Inflammatory macrophage (primary cell): ENCODE data around the gene VRTN.
A peak's percentile ranks its signal among the peaks of the same experiment; 100 is the strongest.
"Not testable (repeated sequence)": the region's sequence is repeated elsewhere in the genome, so short reads cannot be mapped to it uniquely, and the experiment has no call there.

Source experiments
- DNase-seq, 2 donors: peaks; one replicate each; pipeline ENCODE4 v3.0.0-alpha.2; 2020 to 2022

VRTN gene

DNA sequence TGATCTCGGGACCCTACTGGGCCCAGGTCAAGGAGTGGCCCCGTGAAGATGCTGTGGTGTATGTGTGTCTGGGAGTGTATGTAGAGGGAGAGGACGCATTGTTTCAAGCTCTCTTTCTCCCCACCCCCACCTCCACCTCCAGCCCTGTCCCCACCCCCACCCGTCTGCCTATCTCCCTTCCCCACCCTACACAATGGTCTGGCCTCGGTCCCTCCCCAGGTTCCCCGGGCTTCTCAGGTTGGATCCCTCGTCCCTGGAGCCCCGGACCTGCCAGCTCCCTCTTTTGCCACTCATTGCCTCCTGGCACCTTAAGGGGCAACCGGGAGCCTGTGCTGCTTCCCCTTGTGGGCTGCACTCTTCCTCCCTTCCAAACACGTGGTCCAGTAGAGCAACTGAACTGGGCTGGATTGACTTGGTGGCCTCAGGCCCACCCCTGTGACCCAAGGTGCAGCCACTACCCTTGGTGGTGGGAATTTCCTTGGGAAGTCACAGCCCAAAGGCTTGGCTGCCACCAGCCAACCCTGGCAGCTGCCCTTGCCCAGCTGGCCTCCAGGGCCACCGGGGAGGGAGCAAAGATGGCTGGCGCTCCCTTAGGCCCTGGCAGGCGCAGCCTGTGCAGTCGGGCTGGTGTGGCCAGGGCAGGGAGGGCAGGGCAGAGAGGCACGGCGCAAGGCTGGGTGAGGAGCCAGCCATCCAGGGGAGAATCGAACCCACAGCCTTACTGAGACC, 628 bp downstream of the VRTN start:
- DNase-seq = no peak

DNA sequence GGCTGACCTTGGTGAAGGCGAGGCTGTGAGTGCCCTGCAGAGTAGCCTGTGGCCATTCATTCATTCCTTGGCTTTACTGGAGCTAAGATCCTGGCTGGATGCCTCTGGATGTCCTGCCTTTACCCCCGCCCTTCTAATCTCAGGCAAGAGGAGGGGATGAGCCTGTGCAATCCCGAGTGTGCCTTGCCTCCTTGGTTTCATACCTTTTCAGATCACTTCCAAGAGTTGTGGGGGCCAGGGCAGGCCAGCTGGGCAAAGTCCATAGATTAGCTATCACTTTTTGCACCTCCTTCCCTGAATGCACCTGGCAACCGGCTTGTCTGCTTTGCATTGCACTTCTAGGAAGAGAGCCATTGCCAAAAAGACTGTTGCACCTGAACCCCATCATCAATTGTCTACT, 1.5 kb downstream of the VRTN start:
- DNase-seq = no peak

DNA sequence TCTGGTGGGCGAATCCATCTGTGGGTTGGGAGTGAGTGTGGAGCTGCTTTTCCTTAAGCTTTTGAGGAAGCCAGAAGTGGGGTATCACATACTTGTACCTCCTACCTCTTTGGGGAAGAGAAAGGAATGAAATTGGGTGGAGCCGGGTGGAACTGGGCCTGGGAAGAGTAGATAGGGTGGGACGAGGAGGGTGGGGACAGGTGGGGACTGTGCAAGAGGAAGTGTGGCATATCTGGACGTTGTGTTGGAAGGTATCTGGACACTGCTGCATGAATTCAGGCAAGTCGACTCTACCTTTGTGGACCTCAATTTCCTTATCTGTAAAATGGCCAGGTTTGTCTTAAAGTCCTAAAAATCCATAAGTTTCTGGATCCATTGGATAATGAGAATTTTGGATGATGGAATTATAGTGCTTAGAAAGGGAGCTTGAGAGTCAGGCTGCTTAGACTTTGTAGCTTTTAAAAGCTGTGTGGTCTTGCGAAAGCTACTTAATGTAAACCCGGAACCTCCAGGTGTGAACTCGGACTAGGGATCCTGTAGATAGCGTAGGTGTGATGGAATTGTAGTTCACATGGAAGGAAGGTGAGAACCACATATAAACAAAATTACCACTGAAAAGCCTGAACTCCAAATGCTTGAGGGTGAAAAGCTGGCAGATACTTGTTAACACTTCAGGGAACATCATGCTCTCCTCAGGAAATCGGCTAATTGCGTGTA, 2.1 kb downstream of the VRTN start:
- no peak for DNase-seq

DNA sequence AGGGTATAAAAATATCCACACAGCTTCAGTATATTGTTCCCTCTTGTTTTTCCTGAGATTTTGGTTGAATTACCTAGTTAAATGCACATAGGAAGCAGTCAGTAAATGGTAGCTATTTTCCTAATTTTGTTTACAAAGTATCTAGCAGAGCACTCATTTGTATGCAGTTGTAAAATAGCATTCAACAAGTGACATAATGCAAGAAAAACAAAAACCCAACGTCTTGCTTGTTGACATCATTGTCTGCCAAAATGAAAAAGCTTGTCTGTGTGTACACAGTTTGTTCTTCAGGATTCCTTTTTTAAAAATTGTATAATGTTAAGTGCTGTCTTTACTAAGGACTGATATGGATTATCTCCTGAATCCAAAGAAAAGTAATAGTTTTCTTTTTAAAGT, 2.7 kb downstream of the VRTN start:
- DNase-seq = no peak

DNA sequence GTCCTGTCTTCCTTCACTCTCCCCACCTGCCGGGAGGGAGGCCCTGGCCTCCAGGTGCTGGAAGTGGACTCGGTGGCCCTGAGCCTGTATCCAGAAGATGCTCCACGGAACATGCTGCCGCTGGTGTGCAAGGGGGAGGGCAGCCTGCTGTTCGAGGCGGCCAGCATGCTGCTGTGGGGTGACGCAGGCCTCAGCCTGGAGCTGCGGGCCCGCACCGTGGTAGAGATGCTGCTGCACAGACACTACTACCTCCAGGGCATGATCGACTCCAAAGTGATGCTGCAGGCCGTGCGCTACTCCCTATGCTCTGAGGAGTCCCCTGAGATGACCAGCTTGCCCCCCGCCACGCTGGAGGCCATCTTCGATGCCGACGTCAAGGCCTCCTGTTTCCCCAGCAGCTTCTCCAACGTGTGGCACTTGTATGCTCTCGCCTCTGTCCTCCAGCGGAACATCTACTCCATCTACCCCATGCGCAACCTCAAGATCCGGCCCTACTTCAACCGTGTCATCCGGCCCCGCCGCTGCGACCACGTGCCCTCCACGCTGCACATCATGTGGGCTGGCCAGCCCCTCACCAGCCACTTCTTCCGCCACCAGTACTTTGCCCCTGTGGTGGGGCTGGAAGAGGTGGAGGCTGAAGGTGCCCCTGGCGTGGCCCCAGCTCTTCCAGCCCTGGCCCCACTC, 8.8 kb downstream of the VRTN start:
- DNase-seq = no peak

DNA sequence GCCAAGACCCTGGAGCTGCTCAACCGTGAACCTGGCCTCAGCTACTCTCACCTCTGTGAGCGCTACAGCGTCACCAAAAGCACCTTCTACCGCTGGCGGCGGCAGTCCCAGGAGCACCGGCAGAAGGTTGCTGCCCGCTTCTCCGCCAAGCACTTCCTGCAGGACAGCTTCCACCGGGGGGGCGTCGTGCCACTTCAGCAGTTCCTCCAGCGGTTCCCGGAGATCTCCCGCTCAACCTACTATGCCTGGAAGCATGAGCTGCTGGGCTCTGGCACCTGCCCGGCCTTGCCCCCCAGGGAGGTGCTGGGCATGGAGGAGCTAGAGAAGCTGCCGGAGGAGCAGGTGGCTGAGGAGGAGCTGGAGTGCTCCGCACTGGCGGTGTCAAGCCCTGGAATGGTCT, 9.3 kb downstream of the VRTN start:
- no peak for DNase-seq

DNA sequence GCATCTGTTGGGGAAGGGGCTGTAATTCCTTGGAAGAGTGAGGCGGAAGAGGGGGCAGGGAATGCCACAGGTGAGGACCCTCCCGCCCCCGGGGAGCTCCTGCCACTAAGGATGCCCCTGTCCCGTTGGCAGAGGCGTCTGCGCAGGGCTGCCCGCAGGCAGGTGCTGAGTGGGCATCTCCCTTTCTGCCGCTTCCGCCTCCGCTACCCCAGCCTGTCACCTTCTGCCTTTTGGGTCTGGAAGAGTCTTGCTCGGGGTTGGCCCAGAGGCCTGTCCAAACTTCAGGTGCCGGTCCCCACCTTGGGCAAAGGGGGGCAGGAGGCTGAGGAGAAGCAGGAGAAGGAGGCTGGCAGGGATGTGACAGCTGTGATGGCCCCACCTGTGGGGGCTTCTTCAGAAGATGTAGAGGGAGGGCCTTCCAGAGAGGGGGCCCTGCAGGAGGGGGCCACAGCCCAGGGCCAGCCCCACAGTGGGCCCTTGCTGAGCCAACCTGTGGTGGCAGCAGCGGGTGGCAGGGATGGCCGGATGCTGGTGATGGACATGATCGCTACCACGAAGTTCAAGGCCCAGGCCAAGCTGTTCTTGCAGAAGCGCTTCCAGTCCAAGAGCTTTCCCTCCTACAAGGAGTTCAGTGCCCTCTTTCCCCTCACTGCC, 10.0 kb downstream of the VRTN start:
- no peak for DNase-seq

DNA sequence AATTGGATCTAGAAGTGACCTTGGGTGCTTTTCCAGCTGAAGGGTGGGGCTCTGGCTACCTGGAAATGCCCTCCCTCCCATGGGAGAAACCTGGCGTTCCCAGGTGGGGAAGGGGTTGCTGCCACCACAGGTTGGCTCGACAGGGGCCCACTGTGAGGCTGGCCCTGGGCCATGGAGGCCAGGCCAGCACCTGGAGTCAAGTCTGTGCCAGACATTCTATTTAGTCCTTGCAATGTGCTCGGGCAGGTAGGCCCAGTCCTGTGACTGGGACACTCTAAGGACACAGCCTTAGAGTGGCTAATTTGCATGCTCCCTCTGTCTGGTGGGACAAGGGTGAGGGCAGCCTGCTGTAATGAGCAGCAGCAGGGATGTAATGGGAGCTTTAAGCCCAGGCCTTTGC, 11.9 kb downstream of the VRTN start:
- no peak for DNase-seq

DNA sequence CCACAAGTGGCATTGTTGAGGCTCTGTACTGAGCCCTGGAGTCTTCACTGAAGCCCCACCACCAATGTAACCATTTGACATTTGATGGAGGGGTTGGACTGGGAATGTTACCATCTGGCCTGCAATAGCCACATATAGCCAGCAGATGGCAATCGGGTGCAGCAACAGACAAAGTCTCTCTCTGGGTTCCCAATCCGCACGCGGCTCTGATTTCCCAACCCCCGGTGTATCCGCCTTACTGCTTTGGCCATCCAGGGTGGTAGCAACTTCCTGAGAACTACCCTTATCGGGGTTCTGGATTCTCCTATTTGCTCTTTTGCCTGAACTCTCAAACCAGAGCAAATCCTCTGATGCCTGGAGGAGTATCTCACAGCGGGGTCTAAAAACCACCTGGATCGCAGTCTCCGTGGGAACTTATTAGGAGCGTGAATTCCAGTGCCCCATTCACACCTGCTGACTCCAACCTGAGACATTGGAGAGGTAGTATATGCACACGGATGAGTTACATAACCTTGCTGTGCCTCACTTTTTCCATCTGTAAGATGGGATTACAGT, 14.2 kb downstream of the VRTN start:
- peak; percentile 87 to 91 for DNase-seq

DNA sequence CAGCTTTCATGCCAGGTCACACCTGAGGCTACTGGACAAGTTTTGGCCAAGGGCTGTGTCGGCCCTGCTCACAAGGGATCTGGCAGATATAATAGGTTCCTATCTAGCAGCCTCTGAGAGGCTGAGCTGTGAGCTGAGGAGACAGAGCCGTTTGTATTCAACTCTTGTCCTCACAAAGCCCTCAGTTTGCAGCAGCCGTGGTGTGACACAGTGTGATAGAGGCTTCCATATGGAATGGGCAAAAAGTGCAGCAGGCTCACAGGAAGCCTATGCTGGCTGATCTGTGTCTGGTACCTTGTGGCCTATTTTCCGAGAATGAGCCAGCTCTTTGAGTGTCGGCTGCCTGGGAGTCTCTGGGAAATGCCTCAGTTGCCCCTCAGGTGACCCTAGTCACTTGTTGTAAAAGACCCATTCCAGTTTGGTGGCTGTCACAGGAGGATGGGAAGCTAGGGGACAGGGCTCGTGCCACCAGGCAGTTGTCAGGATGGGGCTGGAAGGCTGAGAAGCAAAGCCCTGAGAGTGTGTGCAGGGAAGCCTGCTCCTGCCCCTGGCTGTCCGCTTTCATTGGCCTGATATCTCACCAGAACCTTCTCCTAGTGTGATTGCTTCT, 16.1 kb downstream of the VRTN start:
- DNase-seq = no peak

DNA sequence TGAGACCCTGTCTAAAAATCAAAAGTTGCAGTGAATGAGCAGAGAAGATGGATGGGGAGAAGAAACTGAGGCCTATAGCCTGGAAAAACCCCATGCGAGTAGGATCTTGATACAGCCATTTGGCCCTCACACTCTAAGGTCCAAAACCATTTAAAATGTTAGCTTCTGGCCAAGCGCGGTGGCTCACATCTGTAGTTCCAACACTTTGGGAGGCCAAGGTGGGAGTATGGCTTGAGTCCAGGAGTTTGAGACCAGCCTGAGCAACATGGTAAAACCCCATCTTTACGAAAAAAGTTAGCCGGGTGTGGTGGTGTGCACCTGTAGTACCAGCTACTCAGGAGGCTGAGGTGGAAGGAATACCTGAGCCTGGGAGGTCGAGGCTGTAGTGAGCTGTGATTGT, 19.8 kb downstream of the VRTN start:
- DNase-seq = no peak

DNA sequence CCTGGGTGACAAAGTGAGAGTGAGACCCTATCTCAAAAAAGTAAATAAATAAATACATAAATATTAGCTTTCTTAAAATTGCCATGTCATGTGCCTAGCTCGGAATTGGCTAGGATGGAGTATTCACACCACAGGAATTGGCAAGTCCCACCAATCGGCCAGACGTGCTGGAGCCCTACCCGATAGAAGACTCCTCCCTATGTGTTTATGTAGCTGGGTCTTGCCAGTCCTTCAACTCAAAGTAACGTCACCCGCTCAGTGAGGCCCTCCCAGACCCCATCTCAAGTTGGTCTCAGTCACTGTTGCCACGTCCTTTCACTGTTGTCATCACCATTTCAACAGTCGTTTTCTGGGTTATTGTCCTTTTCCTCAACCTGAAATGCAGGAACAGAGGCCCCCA, 20.2 kb downstream of the VRTN start:
- DNase-seq = no peak

DNA sequence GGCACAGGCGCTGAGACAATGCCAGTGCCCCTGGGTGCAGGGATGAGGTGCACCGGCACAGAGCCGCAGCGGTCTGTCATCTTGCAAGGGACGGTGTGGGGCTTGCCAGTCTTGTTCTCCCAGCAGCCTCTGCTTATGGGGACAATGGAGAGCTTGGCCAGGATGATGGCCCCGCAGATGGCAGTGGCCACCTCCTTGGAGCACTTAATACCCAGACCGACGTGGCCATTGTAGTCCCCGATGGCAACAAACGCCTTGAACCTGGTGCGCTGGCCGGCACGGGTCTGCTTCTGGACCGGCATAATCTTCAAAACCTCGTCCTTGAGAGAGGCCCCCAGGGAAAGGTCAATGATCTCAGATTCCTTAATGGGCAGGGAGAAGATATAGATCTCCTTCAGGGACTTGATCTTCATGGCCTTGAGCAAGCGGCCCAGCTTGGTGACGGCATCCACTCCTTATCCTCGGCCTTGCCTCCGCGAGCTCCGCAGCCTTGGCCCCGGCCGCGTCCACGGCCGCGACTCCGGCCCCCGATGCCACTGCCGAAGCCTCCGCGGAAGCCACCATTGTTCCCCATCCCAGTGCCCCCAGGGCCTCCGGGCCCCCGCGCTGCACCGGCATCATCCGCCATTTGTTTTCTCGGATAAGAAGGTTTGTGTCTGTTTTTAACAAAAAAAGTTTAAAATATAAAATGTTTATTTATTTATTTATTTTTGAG, 29.9 kb downstream of the VRTN start:
- DNase-seq = no peak

DNA sequence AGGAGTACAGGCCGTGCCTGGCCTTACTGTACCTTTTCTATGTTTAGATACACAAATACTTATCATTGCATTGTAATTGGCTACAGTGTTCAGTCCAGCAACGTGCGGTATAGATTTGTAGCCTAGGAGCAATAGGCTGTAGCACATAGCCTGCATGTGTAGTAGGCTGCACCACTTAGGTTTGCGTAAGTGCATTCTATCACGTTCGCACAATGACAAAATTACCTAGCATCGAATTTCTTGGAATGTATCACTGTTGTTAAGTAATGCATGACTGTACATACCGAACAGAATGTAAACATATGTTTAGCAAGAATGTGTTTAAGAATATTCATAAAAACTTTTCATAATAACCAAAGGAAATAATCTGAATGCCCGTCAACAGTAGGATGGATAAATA, 31.9 kb downstream of the VRTN start:
- DNase-seq = no peak

DNA sequence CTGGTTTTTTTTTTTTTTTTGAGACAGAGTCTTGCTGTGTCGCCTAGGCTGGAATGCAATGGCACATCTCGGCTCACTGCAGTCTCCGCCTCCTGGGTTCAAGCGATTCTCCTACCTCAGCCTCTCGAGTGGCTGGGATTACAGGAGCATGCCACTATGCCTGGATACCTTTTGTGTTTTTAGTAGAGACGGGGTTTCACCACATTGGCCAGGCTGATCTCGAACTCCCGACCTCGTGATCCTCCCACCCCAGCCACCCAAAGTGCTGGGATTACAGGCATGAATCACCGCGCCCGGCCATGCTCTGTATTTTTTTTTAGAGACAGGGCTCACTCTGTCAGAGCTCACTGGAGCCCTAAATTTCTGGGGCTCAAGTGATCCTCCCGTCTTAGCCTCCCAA, 32.6 kb downstream of the VRTN start:
- no peak for DNase-seq

DNA sequence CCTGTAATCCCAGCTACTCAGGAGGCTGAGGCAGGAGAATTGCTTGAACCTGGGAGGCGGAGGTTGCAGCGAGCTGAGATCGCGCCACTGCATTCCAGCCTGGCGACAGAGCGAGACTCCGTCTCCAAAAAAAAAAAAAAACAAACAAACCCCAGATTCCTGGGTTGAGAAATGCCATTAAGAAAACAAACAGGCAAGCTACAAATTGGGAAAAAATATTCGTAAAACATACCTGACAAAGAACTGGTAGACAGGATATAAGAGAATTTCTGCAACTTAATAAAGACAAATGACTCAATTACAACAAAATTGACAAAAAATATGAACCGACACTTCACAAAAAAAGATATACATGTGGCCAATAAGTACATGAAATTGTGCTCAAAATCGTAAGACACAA, 33.3 kb downstream of the VRTN start:
- not testable (repeated sequence) for DNase-seq

DNA sequence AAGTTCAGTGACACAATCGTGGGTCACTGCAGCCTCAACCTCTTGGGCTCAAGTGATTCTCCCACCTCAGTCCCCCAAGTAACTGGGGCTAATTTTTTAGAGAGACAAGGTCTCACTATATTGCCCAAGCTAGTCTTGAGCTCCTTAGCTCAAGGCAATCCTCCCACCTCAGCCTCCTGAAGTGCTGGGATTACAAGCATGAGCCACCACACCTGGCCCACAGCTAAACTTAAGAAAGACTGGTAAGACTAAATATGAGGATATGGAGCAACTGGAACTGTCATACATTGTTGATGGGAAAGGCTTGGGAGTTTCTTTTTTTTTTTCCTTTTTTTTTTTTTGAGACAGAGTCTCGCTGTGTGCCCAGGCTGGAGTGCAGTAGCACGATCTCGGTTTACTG, 34.0 kb downstream of the VRTN start:
- no peak for DNase-seq

DNA sequence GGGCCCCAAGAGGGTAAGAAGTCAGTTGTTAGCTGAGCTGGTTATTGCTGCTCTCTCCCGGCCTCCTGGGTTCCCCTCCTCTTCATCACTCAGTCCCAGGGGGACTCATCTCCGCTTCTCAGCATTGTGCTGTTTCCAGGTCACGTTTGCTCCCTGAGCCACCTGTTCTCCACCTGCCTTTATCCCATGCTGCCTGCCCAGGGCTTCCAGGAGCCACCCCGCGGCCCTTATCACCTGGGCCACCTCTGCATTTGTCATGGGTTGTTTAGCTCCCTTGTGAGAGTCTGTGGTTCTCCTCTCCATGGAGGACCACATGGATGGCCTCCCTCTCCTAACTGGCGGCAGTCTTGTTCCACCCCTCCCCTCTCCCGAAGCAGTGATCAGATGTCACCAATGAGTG, 41.7 kb downstream of the VRTN start:
- DNase-seq = no peak

DNA sequence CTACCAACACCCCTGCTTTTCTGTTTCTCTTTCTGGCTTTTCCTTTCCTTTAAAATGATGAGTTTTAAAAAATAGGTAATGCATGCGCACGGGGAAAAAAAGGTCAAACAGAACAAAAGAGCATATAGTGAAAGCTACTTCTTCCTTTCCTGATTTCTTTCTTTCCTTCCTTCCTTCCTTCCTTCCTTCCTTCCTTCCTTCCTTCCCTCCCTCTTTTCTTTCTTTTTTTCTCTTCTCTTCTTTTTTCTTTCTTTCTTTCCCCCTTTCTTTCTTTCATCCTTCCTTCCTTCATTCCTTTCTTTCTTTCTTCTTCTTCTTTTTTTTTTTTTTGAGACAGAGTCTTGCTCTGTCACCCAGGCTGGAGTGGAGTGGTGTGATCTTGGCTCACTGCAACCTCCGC, 42.2 kb downstream of the VRTN start:
- not testable (repeated sequence) for DNase-seq

DNA sequence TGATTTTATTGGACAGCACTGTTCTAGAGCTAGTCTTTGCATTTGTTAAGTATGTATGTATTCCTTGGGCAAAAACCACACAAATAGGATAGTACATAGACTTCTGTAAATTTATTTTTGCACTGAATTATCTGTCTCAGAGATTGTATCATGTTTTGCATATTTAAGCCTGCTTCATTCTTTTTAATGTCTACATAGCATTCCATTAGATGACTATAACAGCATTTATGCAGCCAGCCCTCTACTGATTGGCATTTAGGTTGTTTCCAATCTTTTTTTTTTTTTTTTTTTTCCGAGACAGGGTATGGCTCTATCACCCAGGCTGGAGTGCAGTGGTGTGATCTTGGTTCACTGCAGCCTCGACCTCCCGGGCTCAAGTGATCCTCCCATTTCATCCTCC, 43.2 kb downstream of the VRTN start:
- no peak for DNase-seq

DNA sequence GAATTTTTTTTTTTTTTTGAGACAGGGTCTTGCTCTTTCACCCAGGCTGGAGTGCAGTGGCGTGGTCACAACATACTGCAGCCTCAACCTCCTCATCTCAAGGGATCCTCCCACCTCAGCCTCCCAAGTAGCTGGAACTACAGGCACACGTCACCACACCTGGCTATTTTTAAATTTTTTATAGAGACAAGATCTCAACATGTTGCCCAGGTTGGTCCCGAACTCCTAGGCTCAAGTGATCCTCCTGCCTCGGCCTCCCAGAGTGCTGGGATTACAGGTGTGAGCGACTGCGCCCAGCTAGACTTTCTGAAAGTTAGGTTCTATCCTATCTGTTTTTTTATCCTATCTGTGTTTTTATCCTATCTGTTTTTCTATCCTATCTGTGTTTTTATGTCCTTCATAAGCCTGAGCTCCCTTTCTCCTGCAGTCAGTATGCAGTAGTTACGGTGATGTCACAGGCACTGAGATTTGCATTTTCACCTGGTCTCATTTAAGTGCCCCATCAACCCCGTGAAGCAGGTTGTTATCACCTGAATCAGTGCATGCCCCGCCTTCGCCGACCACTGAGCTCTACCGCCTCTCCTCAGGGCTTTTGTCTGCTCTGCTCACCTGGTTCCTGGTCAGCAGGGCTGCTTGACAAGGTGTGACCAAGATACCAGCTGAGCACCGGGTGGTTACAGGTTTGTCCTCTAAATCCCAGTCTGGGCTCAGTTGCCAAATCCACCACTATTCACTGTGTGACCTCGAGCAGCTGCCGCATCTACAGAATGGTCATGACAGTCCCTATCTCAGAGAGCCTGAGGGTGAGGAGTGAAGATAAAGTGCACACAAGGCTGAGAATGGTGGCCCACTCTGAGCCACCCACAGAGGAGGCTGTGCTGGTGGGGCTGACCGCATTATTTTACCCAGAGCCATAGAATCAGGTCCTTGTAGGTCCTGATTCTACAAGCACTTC, 44.6 kb downstream of the VRTN start:
- no peak for DNase-seq
